Hematopoietic multipotent progenitor cell treated with erythropoietin and hydrocortisone succinate and interleukin-3 and kit ligand, for 8 days (in vitro differentiated cells): ENCODE data around the gene TXNRD2.
A peak's percentile ranks its signal among the peaks of the same experiment; 100 is the strongest.

Experiments
- DNase-seq: peaks from one replicate; pipeline ENCODE4 v3.0.0-alpha.2; 2015

TXNRD2 gene

DNA sequence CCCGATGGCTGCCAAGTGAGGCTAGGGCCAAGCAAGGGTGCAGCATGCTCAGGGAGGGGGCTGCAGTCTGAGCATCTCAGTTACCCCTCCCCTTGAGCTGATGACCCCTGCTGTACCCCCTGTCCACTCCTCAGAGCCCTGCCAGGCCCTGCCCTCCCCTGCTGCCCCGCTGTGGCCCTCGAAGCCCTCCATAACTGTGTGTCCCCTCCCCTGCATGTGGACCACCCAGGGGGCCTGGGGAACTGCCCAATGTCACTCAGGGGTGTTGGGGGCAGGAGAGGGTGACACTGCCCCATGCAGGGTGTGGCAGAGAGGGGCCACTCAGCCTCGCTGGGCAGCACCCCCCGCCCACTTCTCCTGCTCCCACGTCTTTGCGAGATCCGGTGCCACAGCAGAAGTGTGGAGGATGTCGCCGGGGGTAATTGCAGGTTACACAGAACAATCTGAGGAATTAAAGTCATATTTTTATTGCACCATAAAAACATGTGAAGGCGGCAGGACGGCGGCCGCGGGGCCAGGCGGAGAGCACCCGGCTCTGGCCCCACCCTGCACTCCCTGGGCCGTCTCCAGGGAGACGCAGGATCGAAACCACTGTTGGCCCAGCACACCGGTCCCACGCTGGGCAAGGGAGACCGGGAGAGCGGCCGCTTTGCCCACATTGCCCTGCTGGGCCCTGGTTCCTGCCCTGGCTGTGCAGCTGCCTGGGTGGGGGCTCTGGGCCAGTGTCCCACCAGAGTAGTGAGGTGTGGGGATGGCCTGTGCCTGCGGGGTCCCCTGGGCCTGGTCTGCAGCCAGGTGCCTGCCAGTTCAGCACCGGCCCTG lies 68.3 kb downstream of the TXNRD2 start:
- DNase-seq, result no peak

GRCh38 chr22:19872779-19873137 lies 68.9 kb downstream of the TXNRD2 start:
- DNase-seq, result no peak

GRCh38 chr22:19871845-19872778 lies 69.5 kb downstream of the TXNRD2 start:
- no peak for DNase-seq

DNA sequence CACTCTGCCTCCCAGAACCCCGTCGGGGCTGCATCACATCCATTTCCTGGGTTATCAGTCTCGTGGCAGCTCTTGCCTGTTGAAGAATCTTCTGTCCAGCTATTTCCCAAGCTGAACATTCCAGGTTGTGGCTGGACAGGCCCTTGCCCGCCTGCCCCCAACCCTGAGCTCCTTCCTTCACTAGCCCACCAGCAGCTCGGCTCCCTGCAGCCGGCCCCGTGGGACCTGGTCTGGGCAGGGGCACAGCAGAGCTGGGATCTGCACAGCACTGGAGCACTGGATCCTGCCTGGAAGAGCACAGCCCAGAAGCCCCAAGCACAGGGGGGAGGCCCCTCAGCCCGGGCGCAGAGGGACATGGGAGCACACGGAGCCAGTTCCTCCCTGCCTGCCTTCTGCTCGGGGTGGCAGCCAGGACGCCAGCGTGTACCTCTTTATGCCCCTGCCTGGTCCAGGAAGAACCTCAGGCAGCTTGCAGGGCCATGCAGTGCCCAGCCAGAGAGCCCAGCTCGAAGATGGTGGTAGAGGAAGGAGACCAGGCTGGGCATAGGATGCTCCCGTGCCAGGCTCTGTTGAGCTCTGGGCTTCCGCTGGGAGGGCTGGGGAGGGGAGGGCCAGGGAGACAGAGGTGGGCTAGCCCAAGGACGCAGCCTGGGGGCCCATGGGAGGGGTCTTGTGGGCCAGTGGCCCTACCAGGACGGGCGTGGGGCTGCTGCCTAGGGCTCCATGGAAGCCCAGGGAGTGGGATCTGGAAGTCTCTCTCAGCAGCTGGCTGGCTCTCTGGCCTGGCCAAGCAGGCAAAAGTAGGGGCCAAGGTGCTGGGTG lies 70.4 kb downstream of the TXNRD2 start:
- no peak for DNase-seq

DNA sequence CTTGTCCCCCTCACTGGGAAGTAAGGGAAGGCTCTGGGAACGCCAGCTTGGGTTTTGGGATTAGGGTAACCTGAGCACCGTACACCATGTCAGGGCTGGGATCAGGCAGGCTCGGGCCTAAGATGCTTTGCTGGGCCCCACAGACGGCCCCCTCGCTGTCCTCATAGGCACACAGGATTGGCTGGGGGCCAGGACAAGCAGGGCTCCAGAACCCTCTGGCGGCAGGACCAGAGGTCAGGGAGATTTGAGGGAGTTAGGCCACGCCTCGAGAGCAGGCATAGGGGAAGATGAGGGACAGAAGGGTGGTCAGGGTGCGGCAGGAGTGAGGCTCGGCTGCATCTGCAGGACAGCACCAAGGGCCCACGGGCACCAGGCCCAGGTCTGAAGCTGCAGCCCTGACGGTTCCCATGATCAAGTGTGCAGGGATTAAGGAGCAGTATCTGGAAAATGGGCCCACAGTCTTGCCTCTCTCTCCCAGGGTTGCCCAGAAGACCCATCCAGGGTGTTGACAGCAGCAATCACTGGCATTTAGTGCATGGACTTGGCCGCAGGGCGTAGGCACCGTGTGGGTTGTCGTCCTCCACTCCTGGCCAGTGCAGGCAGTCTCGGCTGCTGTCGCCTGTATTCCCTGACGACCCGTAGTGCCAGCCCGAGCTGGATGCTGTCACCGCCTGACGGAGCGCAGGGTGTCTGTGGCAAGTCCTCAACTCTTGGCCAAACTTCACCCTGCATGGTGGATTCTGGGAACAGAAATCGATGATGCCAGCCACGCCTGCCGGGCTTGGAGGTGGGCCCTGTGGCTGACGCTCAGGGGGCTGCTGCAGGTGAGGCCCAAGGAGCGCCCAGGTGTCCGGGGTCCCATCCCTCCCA lies 71.2 kb downstream of the TXNRD2 start:
- DNase-seq, result no peak

GRCh38 chr22:19869497-19870152 lies 72.0 kb downstream of the TXNRD2 start:
- DNase-seq, result no peak

- no peak for DNase-seq
Measured at GRCh38 chr22:19868773-19869471, 72.7 kb downstream of the TXNRD2 start.

DNA sequence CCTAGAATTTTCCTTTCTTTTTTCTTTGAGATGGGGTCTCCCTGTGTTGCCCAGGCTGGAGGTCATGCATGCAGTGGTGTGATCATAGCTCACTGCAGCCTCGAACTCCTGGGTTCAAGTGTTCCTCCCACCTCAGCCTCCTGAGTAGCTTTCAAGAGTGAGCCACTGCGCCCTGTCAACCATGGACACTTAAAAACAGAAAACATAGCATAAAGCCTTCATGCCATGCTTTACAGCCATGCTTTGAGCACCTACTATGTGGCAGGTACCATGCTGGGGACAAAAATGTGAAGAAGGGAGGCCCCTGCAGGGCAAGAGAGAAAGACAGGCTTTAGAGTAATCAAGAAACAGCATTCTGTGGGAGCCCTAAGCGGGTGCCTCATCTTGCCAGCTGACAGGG lies 73.3 kb downstream of the TXNRD2 start:
- DNase-seq, result no peak

- no peak for DNase-seq
Measured at GRCh38 chr22:19867617-19868016, 74.0 kb downstream of the TXNRD2 start.

DNA sequence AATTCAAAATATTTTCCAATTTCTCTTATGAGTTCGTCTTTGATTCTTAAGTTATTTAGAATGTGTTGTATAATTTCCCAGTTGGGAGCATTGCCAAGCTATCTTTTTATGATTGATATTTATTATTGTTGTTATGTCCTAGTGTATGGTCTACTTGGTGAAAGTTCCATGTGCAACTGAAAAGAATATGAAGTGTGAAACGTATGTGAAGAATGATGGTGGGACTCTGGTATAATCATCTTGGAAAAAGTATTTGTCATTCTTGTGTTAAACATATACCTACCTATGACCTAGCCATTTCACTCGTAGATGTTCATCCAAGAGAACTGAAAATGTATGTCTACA lies 75.0 kb downstream of the TXNRD2 start:
- no peak for DNase-seq

DNA sequence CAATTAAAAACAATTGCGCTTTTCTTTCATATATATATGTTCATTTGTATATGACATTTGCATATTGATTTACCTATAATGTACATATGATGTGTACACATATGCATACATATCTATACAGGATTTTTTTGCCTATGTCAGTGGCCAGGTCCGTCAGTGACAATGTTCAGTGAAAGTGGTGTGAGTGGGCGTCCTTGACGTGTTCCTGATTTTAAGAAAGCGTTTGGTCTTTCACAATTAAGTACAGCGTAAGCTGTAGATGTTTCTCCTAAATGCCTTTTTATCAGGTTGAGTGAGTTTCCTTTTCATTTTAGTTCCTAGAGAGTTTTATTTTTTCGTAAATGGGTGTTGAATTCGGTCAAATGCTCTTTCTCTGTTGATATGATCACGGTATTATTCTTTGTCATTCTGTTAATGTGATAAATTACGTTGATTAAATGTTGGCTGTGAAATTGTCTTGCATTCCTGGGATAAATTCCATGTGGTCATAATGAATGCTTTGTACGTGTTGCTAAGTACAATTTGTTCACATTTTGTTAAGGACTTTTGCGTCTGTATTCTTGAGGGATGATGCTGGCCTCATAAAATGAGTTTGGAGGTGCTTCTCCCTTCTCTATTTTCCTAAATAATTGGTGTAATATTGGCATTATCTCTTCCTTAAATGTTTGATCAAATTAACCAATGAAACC lies 76.3 kb downstream of the TXNRD2 start:
- DNase-seq, result no peak

DNA sequence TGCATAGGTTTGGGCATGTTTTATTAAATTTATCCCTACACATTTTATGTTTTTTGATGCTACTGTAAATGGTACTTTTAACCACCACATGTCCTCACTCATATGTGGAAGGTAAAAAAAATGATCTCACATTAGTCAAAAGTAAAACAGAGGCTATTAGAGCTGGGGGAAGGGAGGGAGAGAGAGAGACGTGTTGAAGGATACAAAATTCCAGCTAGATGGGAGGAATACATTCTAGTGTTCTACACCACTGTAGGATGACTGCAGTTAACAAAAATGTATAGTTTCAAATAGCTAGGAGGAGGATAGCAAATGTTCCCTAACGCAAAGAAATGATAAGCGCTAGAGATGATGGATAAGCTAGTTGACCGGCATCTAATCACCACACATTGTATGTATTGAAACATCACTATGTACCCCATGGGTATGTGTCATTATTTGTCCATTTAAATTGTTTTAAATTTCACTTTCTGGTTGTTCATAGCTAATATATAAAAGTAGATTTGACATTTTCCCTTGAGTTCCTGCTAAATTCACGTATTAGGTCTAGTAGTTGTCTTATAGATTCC lies 77.0 kb downstream of the TXNRD2 start:
- DNase-seq, result no peak

GRCh38 chr22:19863571-19863970 lies 78.0 kb downstream of the TXNRD2 start:
- DNase-seq, result no peak

DNA sequence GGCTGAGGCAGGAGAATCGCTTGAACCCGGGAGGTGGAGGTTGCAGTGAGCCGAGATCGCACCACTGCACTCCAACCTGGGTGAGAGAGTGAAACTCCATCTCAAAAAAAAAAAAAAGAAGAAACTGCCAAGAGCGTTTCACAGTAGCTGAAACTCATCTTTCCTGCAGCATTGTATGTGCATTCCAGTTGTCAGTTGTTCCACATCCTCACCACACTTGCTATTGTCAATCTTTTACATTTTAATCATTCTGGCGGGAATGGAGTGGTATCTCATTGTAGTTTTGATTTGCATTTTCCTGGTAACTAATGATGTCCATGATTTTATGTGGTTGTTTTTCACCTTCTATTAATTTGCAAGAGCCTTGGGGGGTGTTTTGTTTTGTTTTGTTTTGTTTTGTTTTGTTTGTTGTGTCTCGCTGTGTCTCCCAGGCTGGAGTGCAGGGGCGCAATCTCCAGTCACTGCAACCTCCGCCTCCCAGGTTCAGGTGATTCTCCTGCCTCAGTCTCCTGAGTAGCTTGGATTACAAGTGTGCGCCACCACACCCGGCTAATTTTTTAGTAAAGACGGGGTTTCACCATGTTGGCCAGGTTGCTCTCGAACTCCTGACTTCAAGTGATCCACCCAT lies 78.9 kb downstream of the TXNRD2 start:
- no peak for DNase-seq

- DNase-seq, result no peak
Measured at GRCh38 chr22:19859861-19860510, 81.6 kb downstream of the TXNRD2 start.

- no peak for DNase-seq
Measured at GRCh38 chr22:19857382-19857781, 84.2 kb downstream of the TXNRD2 start.

DNA sequence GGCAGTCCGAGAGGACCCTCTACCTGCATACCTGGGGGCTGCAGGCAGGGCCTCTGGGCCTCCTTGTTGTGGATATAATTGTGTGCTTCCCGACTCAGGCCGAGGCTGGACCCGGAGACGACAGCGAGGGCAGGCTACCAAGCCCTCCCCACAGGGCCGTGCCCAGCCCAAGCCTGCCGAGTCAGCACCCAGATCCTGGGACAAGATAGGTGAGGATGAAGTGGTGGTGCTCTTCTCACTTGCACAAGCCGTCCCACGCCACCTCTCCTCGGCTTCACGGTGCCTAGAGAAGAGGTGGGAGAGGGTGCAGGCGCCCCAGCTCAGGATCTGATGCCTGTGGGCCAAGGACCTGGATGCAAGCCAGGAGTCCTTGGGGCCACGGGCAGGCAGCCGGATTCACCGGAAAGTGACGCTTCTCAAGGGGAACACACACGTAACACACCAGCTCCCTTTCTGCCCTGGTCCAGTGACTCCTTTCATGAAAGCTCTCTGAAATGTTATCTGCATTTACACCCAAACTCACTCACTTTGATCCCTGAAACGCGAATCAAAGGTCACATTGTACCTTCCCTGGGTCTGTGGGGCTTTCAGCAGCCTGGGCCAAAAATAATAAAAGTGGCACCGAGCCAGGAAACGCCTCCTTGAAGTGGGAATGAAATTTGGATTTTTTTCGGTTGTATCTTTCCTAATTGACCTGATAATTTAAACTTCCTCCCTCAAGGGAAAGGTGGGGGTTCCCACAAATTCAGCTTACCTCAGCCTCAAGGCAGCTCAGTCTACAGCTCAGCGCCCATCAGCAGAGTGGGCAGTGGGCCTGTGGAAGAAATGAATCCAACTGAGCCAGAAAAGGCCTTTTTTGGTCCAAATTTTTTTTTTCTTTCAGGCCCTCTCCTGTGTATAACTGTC lies 85.9 kb downstream of the TXNRD2 start:
- DNase-seq, result peak; percentile 84
